K562 treated with DMSO at 1 percent for 4 hours (cell line): ENCODE results near the gene UBA1. TPM values are rescaled to one million over a fixed set of nuclear protein-coding genes. Genes with fewer than 3 reads are reported as not detected.

Source experiments
- total RNA-seq: library from RNA; unstranded; fragments of 300-600 nt; gene quantifications from 2 replicates; pipeline ENCODE4 v1.2.3, GENCODE V29; 2022; ENCODE audit not compliant: insufficient read depth

Gene UBA1
- total RNA-seq = 176 and 178 TPM in 2 replicates

GRCh38 chrX:47193475-47194193, at the start of gene UBA1:
UBA1 (plus strand) TSS chrX:47193829; CDS start chrX:47198803, 4,974 bp downstream.

GRCh38 chrX:47144626-47145394, 48.8 kb upstream of the UBA1 start, which contains the start of the genes NDUFB11 and RBM10:
NDUFB11 (minus strand) TSS chrX:47144702; CDS start chrX:47144679, 23 bp downstream.
RBM10 (plus strand) TSS chrX:47145221; CDS start chrX:47147482, 2,261 bp downstream.

GRCh38 chrX:47218280-47218919, 24.8 kb downstream of the UBA1 start, which contains the start of gene CDK16:
CDK16 (plus strand) TSS chrX:47218681; CDS start chrX:47223558, 4,877 bp downstream.

GRCh38 chrX:47232803-47233332, 39.2 kb downstream of the UBA1 start, which contains the start of gene USP11:
USP11 (plus strand) TSS chrX:47233009; CDS start chrX:47233044, 35 bp downstream.

Other genes starting within 250 kb of the UBA1 start
- gene RGN, start 115.4 kb upstream of the UBA1 start, total RNA-seq = not detected in 2 replicates
- gene NDUFB11, start 49.1 kb upstream of the UBA1 start, total RNA-seq = 160 and 168 TPM in 2 replicates
- 53.9 and 60.0 TPM in 2 replicates for gene RBM10, start 48.6 kb upstream of the UBA1 start, total RNA-seq
- 65.2 and 87.5 TPM in 2 replicates for gene CDK16, start 24.9 kb downstream of the UBA1 start, total RNA-seq
- gene USP11, start 39.2 kb downstream of the UBA1 start, total RNA-seq = 32.1 and 35.7 TPM in 2 replicates
- not detected in 2 replicates for gene ZNF157, start 176.7 kb downstream of the UBA1 start, total RNA-seq